ENCODE results near the gene SLC36A3.

SLC36A3 gene

GRCh38 chr5:151298063-151298855, 5.3 kb downstream of the SLC36A3 start:
- no peak for DNase-seq (ENCODE audit: low read depth)

GRCh38 chr5:151296974-151297373, 6.6 kb downstream of the SLC36A3 start:
- DNase-seq (ENCODE audit: low read depth) = no peak

GRCh38 chr5:151296478-151296830, 7.1 kb downstream of the SLC36A3 start:
- DNase-seq (ENCODE audit: low read depth) = no peak

- DNase-seq (ENCODE audit: low read depth) = no peak
These were observed 7.6 kb downstream of the SLC36A3 start for GRCh38 chr5:151295791-151296477.

GRCh38 chr5:151295138-151295537, 8.4 kb downstream of the SLC36A3 start:
- no peak for DNase-seq (ENCODE audit: low read depth)

- no peak for DNase-seq (ENCODE audit: low read depth)
These were observed 9.9 kb downstream of the SLC36A3 start for GRCh38 chr5:151293624-151294023.

- DNase-seq (ENCODE audit: low read depth) = no peak
These were observed 15.4 kb downstream of the SLC36A3 start for GRCh38 chr5:151288180-151288579.

- DNase-seq (ENCODE audit: low read depth) = no peak
These were observed 17.3 kb downstream of the SLC36A3 start for GRCh38 chr5:151286246-151286645.

GRCh38 chr5:151285683-151286082, 17.9 kb downstream of the SLC36A3 start:
- no peak for DNase-seq (ENCODE audit: low read depth)

GRCh38 chr5:151284392-151284967, 19.1 kb downstream of the SLC36A3 start:
- no peak for DNase-seq (ENCODE audit: low read depth)

GRCh38 chr5:151283120-151283825, 20.3 kb downstream of the SLC36A3 start:
- no peak for DNase-seq (ENCODE audit: low read depth)

GRCh38 chr5:151281001-151281639, 22.4 kb downstream of the SLC36A3 start:
- no peak for DNase-seq (ENCODE audit: low read depth)

- no peak for DNase-seq (ENCODE audit: low read depth)
These were observed 23.1 kb downstream of the SLC36A3 start for GRCh38 chr5:151280443-151280842.

GRCh38 chr5:151278845-151279244, 24.7 kb downstream of the SLC36A3 start:
- DNase-seq (ENCODE audit: low read depth) = no peak

- DNase-seq (ENCODE audit: low read depth) = no peak
These were observed 27.8 kb downstream of the SLC36A3 start for GRCh38 chr5:151275803-151276202.

GRCh38 chr5:151274666-151275065, 28.9 kb downstream of the SLC36A3 start:
- DNase-seq (ENCODE audit: low read depth) = no peak

- no peak for DNase-seq (ENCODE audit: low read depth)
These were observed 32.2 kb downstream of the SLC36A3 start for GRCh38 chr5:151271336-151271735.

GRCh38 chr5:151270599-151270998, 33.0 kb downstream of the SLC36A3 start:
- DNase-seq (ENCODE audit: low read depth) = no peak

- DNase-seq (ENCODE audit: low read depth) = no peak
These were observed 35.9 kb downstream of the SLC36A3 start for GRCh38 chr5:151267491-151268260.

- DNase-seq (ENCODE audit: low read depth) = no peak
These were observed 39.5 kb downstream of the SLC36A3 start for GRCh38 chr5:151264113-151264512.

GRCh38 chr5:151262532-151262931, 41.0 kb downstream of the SLC36A3 start:
- DNase-seq (ENCODE audit: low read depth) = no peak

Data from HS-27A (cell line).